HG03439 (cell line): ENCODE results near the gene RBP4.

Source experiments
- ATAC-seq: cut with Tn5 transposase; IDR thresholded peaks from one replicate; pipeline ENCODE4 v1.9.1; 2021; ENCODE audit warnings: mild to moderate bottlenecking, moderate library complexity; ENCODE audit not compliant: unreplicated experiment

RBP4 gene

DNA sequence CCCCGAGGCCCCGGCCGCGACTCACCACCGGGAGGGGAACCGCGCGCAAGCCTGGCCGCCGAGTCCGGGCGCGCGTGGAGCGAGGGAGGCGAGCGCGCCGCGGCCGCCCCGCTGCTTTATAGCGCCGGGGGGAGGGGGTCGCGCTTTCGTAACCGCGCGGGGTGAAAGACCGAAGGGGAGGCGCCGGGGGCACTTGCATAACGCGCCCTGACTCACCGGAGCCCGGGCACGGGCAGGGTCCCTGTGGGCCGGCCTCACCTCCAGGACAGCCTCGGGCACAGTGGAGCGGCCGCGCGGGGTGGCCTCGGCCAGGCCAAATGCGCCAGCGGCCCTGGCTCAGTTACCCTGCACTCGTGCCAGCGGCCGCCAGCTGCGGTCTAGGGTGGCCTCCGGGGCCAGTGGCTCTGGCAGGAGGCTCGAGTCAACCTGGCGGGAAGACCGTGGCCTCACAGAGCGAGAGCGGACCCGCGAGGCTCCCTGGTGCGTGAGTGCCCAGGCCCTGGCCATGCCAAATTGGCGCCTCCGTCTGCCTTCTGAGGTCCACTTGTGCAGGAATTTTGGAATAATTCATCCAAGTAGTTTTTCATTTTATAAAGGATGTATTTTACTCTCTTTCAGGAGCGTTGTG lies at the start of gene RBP4:
Gene RBP4 (minus strand): TSS at position 90 of the 628 bp plus-strand sequence. CDS start 207 bp downstream, outside the sequence.
- ATAC-seq = no peak

DNA sequence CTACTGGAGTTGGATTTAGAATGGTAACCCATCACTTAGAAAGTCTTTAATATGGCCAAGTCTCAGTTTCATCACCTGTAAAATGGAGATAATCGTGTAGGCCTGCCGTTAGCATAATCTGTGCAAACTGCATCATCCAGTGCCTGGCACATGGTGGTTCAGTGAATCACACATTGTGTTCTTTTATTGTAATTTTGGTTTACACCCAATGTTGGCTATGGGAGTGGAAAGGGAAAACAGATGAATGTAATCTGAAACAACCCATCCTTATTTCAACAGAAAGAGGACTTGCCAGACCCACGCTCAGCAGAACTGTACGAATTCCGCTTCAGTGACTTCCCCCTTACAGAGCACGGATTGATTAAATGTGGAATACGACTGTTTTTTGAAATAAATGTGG lies 38.8 kb upstream of the RBP4 start:
- ATAC-seq = no peak

DNA sequence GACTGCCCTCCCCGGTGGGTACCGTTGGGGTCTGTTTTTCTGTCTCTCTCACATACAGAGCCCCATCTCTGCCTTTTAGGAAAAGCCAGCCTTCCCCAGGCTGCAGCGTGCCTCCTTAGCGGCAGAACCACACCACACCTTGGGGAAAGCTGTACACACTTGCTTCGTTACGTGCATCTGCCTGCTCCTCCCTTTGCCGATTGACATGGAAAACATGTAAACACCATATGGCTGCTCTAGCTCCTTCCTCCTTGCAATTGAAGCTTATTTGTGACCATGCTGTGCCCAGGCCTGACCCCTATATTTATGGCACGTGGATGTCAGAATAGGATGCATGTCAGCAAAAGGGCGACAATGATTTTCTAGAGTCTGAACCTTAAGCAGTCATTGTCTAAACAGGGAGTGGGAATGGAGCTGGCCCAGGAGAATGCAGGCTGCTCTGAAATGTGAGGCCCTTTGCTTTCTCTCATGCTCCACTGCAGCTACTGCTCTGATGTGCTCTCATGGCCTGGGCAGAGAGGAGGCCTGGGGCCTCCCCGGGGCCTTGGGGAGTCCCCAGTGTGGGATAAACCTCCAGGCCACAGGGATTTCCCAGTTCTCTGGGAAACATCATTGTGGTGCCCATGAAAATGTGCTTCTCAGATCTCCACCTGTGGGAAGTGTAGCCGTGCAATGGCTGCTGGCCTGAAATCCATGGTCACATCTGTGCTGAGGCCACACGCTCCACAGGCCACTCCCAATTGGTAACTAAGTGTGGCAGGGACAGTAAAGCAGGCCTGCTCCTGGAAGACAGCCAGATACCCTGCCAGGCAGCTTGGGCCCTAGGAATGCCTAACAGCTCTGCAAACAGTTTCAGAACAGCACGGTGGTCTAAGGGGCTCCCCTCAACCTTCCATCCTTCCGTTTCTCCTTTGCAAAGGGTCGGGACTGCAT lies 29.9 kb upstream of the RBP4 start:
- no peak for ATAC-seq

- no peak for ATAC-seq
Observed at GRCh38 chr10:93629647-93630305, 28.7 kb upstream of the RBP4 start.

GRCh38 chr10:93628858-93629257 lies 27.8 kb upstream of the RBP4 start:
- no peak for ATAC-seq

GRCh38 chr10:93622942-93623341 lies 21.9 kb upstream of the RBP4 start:
- ATAC-seq = no peak

- ATAC-seq = no peak
Observed at GRCh38 chr10:93620925-93621324, 19.9 kb upstream of the RBP4 start.

DNA sequence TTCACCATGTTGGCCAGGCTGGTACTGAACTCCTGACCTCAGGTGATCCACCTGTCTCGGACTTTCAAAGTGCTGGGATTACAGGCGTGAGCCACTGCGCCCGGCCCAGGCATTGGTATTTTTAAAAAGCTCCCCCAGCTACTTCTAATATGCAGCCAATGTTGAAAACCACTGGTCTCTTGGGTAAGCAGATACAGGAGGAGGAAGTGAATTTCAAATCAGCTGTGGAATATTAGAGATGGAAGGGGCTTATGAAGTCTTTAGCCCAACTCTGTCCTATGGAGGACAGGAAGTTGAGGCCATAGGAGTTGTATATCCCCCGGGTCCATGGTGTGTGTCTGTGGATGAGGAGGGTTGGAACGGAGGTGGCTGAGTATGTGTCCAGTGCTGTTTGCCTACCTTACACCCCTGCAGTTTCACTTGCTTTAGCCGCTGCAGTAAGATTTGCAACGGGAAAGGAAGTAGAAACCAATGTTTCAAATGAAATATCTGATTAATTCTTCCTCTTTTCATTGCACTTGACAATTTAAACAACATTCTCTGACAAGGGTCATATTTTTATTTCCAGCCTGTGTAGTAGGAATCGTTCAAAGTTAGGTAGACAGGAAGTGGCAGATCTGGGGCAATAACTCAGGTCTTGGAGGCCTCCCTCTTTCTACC lies 14.7 kb upstream of the RBP4 start:
- ATAC-seq = no peak

- ATAC-seq = no peak
Observed at GRCh38 chr10:93614101-93614825, 13.2 kb upstream of the RBP4 start.

- ATAC-seq = no peak
Observed at GRCh38 chr10:93613126-93613525, 12.1 kb upstream of the RBP4 start.

DNA sequence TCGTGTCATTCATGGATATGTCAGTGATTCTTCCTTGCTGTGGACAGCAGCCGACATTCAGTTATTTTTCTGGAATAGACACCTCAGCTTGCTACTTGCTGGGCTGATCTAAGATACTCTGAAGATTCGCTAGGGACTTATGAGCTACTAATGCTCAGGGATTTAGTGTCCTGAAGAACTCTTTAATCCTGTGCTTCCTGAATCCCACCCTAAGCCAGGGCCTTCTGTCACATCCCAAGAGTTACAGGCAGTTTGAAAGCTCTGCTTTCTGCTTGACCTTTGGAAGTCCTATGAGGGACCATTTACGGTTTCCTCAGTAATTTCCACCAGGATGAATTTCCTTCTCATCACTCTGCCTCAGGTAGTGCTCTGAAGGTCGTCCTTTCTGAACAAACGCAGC lies 11.3 kb upstream of the RBP4 start, which contains the start of gene PDE6C:
Gene PDE6C (plus strand): TSS at position 227 of the 400 bp plus-strand sequence. CDS start 189 bp downstream, outside the sequence.
- no peak for ATAC-seq

DNA sequence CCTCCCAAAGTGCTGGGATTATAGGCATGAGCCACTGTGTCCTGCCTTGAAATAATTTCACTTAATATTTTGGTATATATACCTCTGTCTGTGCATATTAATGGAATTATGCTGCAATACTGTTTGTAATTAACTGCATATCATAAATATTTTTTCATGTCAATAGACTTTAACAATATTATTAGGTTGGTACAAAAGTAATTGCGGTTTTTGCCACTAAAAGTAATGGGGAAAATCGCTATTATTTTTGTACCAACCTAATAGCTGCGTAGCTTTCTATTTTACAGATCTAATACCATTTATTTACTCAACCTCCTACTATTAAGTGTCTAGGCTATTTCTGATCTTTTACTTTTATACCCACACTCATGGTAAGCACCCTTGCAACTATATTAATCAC lies 7.4 kb upstream of the RBP4 start:
- ATAC-seq = no peak

DNA sequence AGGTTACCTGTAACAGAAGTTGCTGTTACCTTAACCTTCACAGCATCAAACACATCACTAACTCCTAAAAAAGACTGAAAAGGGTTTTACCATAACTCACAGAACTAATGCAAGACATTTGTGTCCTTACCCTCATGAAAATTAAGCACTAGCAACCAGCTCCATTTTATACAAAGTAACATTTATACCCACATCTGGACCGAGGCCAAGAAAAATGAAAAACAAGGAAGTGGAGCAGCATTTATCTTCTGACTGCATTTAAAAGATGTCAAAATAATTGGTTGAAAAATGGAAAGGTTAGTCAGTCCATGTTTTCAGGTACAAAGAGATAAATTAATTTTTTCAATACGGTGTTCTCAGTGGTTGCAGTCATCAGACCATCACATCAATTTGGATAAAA lies 3.1 kb upstream of the RBP4 start:
- no peak for ATAC-seq

- ATAC-seq = no peak
Observed at GRCh38 chr10:93603023-93603422, 2.0 kb upstream of the RBP4 start.

DNA sequence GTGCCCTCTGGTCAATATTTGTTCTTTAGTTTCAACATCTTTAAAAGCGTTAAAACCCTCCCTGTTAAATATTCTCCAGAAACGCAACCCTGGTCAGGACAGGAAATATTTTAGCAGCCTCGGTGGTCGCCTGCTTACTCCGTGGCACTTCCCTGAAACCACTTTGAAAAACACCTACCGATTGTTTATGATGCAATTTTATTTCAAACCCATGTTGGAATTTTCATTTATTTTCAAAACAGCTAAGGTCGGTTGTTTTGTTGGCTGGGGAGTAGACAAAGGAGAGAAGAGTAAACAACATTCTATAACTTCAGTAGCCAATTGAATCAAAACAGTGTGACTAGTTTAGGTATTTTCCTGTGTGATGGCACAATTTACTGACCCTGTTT lies 733 bp upstream of the RBP4 start:
- ATAC-seq = no peak

- no peak for ATAC-seq
Observed at GRCh38 chr10:93600446-93601145, 439 bp downstream of the RBP4 start.

- no peak for ATAC-seq
Observed at GRCh38 chr10:93599778-93600177, 1.3 kb downstream of the RBP4 start.

DNA sequence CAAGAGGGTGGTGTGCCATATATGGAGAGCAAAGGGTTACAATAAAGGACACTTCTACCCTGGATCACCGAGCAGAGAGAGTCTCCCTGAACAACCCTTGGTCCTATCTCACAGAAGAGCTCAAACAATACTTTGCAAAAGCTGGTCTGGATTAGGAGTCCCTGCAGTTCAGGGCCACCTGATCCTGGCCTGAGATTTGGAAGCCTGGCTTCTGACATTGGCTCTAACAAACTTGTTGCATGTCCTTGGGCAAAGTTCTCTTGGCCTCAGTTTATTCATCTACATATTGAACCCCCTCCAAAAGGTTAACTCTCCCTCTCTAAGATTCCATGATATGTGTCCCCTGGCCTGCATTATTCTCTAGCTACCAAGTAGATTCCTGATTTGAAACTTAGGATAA lies 1.7 kb downstream of the RBP4 start:
- no peak for ATAC-seq

- ATAC-seq = no peak
Observed at GRCh38 chr10:93598157-93598556, 2.9 kb downstream of the RBP4 start.

DNA sequence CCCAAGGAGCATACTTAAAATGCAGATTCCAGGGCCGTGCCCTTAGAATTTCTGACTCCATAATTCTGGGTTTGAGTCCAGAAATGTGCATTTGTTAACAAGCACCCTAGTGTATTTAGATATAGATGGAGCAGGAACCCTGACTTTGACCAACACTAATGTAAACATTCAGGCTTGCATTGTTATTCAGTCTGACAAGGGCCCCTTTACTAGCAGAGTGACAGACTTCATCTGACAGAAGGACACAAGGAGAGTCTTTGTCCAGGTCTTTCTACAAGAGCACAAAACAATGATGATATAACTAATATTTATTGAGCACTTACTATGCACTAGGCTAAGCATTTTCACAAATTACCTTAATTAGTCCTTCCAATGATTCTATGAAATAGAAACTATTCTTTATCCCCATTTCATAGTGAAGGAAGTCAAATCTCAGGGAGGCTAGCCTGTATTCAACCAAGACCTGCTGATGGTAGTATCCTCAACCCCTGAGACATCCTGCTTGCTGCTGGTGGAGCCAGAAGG lies 3.9 kb downstream of the RBP4 start:
- no peak for ATAC-seq
